Neural progenitor cell (in vitro differentiated cells): ENCODE data around the gene DIS3L2. TPM values are rescaled to one million over a fixed set of nuclear protein-coding genes. Genes with fewer than 3 reads are reported as not detected.
"Not testable (repeated sequence)": the region's sequence is repeated elsewhere in the genome, so short reads cannot be mapped to it uniquely, and the experiment has no call there.

Experiments
- DNase-seq: peaks from one replicate; pipeline ENCODE4 v3.0.0-alpha.2; 2016; ENCODE audit warnings: low spot score
- H2AFZ ChIP-seq: fragments of 200-600 bp; sonication (generic); replicated peaks from 2 replicates; pipeline ENCODE4 v1.6.1; 2016; ENCODE audit warnings: antibody characterized with exemption
- H3F3A ChIP-seq: fragments of 200-600 bp; sonication (generic); 2 replicates; pipeline ENCODE4 v1.6.1; 2016; ENCODE audit warnings: antibody characterized with exemption, low read depth
- H3K27ac ChIP-seq: fragments of 200-600 bp; sonication (generic); 2 replicates; pipeline ENCODE4 v1.5.1; 2016; ENCODE audit warnings: mild to moderate bottlenecking
- H3K27me3 ChIP-seq: fragments of 200-600 bp; sonication (generic); 2 replicates; pipeline ENCODE4 v1.6.1; 2016; ENCODE audit warnings: mild to moderate bottlenecking, moderate library complexity
- H3K36me3 ChIP-seq: fragments of 200-600 bp; sonication (generic); 2 replicates; pipeline ENCODE4 v1.5.1; 2016
- H3K4me1 ChIP-seq: fragments of 200-600 bp; sonication (generic); 2 replicates; pipeline ENCODE4 v1.6.1; 2016; ENCODE audit warnings: mixed run types
- H3K4me2 ChIP-seq: fragments of 200-600 bp; sonication (generic); 2 replicates; pipeline ENCODE4 v1.6.1; 2016
- H3K4me3 ChIP-seq: fragments of 200-600 bp; sonication (generic); 2 replicates; pipeline ENCODE4 v1.5.1; 2016
- H3K79me2 ChIP-seq: fragments of 200-600 bp; sonication (generic); 2 replicates; pipeline ENCODE4 v1.6.1; 2016; ENCODE audit warnings: low read depth
- H3K9ac ChIP-seq: fragments of 200-600 bp; sonication (generic); 2 replicates; pipeline ENCODE4 v1.6.1; 2016
- H3K9me3 ChIP-seq: fragments of 200-600 bp; sonication (generic); 2 replicates; pipeline ENCODE4 v1.5.1; 2016; ENCODE audit warnings: low read depth
- H4K20me1 ChIP-seq: fragments of 200-600 bp; sonication (generic); 2 replicates; pipeline ENCODE4 v1.6.1; 2016; ENCODE audit warnings: low read depth
- H3K27ac Mint-ChIP-seq: 3 replicates; pipeline ENCODE4 v1.8.0; 2021; ENCODE audit warnings: mixed read lengths
- H3K27me3 Mint-ChIP-seq: 2 replicates; pipeline ENCODE4 v1.8.0; 2022; ENCODE audit warnings: low read depth, mild to moderate bottlenecking, inconsistent platforms, moderate library complexity, mixed read lengths; ENCODE audit not compliant: insufficient read depth
- H3K36me3 Mint-ChIP-seq: 3 replicates; pipeline ENCODE4 v1.8.0; 2021; ENCODE audit warnings: mixed read lengths
- H3K4me1 Mint-ChIP-seq: 3 replicates; pipeline ENCODE4 v1.8.0; 2021; ENCODE audit warnings: mixed read lengths
- H3K4me3 Mint-ChIP-seq: 3 replicates; pipeline ENCODE4 v1.8.0; 2021; ENCODE audit warnings: mild to moderate bottlenecking, moderate library complexity, mixed read lengths
- H3K9me3 Mint-ChIP-seq: 3 replicates; pipeline ENCODE4 v1.8.0; 2020; ENCODE audit warnings: mixed read lengths
- EZH2 ChIP-seq: fragments of 200-600 bp; sonication (generic); IDR thresholded peaks from 2 replicates; pipeline ENCODE4 v1.6.1; 2017; ENCODE audit warnings: antibody characterized with exemption, mild to moderate bottlenecking, moderate library complexity
- EZH2phosphoT487 ChIP-seq: fragments of 200-600 bp; sonication (generic); IDR thresholded peaks from 2 replicates; pipeline ENCODE4 v1.6.1; 2017; ENCODE audit warnings: antibody characterized with exemption
- total RNA-seq: library from RNA; depleted of rRNA; stranded (reverse); fragments of >200 nt; gene quantifications from 2 replicates; pipeline ENCODE4 v1.2.3, GENCODE V29; 2015; ENCODE audit warnings: low replicate concordance
- TF ChIP-seq, protein P1 (sequence below): fragments of 200-600 bp; sonication (generic); IDR thresholded peaks from 2 replicates; pipeline ENCODE4 v1.5.1; 2017; ENCODE audit warnings: antibody characterized with exemption, mild to moderate bottlenecking

Gene DIS3L2
- total RNA-seq, 1 donor from 2014 or later, result 23.2 TPM

DNA sequence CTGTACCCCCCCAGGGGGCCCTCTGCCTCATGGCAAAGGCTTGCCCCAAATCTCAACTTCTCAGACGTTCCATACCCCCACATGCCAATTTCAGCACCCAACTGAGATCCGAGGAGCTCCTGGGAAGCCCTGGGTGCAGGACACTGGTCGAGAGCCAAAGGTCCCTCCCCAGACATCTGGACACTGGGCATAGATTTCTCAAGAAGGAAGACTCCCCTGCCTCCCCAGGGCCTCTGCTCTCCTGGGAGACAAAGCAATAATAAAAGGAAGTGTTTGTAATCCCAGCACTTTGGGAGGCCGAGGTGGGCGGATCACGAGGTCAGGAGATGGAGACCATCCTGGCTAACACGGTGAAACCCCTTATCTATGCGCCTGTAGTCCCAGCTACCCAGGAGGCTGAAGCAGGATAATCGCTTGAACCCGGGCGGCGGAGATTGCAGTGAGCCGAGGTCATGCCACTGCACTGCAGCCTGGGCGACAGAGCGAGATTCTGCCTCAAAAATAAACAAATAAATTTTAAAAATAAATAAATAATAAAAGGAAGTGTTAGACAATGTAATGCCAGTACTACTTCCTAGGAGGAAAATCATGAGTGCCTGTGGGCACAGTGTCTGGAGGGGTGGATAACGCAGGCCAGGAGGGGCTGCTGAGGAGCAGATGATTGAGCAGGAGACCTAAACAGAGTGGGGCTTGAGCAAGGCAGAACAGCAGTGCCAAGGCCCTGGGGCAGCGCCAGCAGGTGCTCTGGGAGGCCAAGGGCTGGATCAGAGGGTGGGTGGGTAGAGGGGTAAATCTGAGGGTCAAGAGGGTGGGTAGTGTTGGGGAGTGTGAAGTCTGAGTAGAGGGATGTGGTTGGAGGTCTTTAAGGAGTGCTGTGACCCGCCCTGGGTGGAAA, 421.1 kb downstream of the DIS3L2 start:
- Mint-ChIP-seq H3K4me3 (no peak overlapping the region), H3K27me3 (peaks cover 45% of the 10 kb centered on the region), H3K36me3 (no peaks in the 10 kb centered on the region), H3K9me3 (no peaks in the 10 kb centered on the region), H3K4me1 (no peaks in the 10 kb centered on the region), H3K27ac (peak overlapping the region; percentile 72)
- no peak for TF ChIP-seq EZH2phosphoT487
- TF ChIP-seq, protein P1, sequence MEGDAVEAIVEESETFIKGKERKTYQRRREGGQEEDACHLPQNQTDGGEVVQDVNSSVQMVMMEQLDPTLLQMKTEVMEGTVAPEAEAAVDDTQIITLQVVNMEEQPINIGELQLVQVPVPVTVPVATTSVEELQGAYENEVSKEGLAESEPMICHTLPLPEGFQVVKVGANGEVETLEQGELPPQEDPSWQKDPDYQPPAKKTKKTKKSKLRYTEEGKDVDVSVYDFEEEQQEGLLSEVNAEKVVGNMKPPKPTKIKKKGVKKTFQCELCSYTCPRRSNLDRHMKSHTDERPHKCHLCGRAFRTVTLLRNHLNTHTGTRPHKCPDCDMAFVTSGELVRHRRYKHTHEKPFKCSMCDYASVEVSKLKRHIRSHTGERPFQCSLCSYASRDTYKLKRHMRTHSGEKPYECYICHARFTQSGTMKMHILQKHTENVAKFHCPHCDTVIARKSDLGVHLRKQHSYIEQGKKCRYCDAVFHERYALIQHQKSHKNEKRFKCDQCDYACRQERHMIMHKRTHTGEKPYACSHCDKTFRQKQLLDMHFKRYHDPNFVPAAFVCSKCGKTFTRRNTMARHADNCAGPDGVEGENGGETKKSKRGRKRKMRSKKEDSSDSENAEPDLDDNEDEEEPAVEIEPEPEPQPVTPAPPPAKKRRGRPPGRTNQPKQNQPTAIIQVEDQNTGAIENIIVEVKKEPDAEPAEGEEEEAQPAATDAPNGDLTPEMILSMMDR, result no peak
- TF ChIP-seq EZH2, result no peak
- no peak for DNase-seq
- Histone ChIP-seq H3K79me2 (no peaks in the 10 kb centered on the region), H3K36me3 (no peaks in the 10 kb centered on the region), H3K27ac (no peak overlapping the region), H3K4me3 (no peak overlapping the region), H2AFZ (no peak overlapping the region), H4K20me1 (no peaks in the 10 kb centered on the region), H3K27me3 (peaks cover 53% of the 10 kb centered on the region), H3K9me3 (no peaks in the 10 kb centered on the region), H3F3A (no peaks in the 10 kb centered on the region), H3K4me2 (no peak overlapping the region), H3K4me1 (no peaks in the 10 kb centered on the region), H3K9ac (no peak overlapping the region)

DNA sequence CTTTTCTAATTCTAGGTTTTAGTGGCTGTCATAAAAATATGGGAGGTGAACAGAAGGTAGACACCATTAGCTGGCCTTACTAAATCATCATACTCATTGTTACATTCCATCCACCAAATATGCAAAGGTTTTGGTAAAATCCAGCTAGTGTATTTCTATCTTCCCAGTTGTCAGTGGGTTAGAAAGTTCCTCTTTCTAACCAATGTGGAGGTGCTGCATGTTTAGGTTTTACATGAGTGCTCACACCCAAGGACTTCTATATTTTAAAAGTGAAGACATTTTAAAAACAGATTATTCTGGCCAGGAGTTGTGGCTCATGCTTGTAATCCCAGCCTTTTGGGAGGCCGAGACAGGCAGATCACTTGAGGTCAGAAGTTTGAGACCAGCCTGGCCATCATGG, 423.0 kb downstream of the DIS3L2 start:
- Mint-ChIP-seq H3K36me3 (no peaks in the 10 kb centered on the region), H3K27ac (no peak overlapping the region), H3K27me3 (peaks cover 56% of the 10 kb centered on the region), H3K4me3 (no peak overlapping the region), H3K9me3 (peaks cover 3% of the 10 kb centered on the region), H3K4me1 (peaks cover 4% of the 10 kb centered on the region)
- H3K27me3 ChIP-seq, result peaks cover 71% of the 10 kb centered on the region
- H3K4me2 ChIP-seq, result no peak overlapping the region
- TF ChIP-seq EZH2phosphoT487 (no peak), EZH2 (no peak)
- TF ChIP-seq, protein P1, result no peak
- H3K4me3 ChIP-seq, result no peak overlapping the region
- H3F3A ChIP-seq, result peaks cover 7% of the 10 kb centered on the region
- no peak overlapping the region for H3K27ac ChIP-seq
- no peak for DNase-seq
- no peaks in the 10 kb centered on the region for H4K20me1 ChIP-seq
- H3K9ac ChIP-seq, result no peak overlapping the region
- H3K4me1 ChIP-seq, result peaks cover 4% of the 10 kb centered on the region
- no peaks in the 10 kb centered on the region for H3K9me3 ChIP-seq
- no peaks in the 10 kb centered on the region for H3K36me3 ChIP-seq
- no peak overlapping the region for H2AFZ ChIP-seq
- H3K79me2 ChIP-seq, result no peaks in the 10 kb centered on the region

DNA sequence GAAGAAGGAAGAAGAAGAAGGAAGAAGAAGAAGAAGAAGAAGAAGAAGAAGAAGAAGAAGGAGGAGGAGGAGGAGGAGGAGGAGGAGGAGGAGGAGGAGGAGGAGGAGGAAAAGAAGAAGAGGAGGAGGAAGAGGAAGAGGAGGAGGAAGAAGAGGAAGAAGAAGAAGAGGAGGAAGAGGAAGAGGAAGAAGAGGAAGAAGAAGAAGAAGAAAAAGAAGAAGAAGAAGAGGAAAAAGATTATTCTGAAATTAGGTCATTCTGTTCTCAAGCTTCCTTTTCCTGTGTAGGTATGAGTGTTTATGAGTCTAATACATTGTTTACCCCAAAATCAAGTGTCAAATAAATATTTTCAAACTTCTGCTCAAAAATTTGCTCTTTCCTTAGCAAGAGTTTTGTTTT, 423.5 kb downstream of the DIS3L2 start:
- peaks cover 77% of the 10 kb centered on the region for H3K27me3 ChIP-seq
- H3K36me3 Mint-ChIP-seq, H3K79me2 ChIP-seq, H2AFZ ChIP-seq, H3K27ac ChIP-seq, DNase-seq, H3K4me1 Mint-ChIP-seq, H3K27ac Mint-ChIP-seq, H4K20me1 ChIP-seq, H3K4me3 ChIP-seq, H3K4me2 ChIP-seq, H3K9me3 Mint-ChIP-seq, H3K36me3 ChIP-seq, H3K9me3 ChIP-seq, H3F3A ChIP-seq, H3K4me3 Mint-ChIP-seq, H3K9ac ChIP-seq, H3K4me1 ChIP-seq: not testable (repeated sequence)
- H3K27me3 Mint-ChIP-seq, result peaks cover 62% of the 10 kb centered on the region
